Stimulated activated CD8-positive, alpha-beta memory T cell treated with anti-CD3 and anti-CD28 coated beads, Interleukin-7, amount 100 ng/mL, for 48 hours (primary cell): Measurements from ENCODE around the gene GPR18.
"Not testable (repeated sequence)": the region's sequence is repeated elsewhere in the genome, so short reads cannot be mapped to it uniquely, and the experiment has no call there.

ENCODE experiments used
- DNase-seq, 2 donors: peaks; one replicate each; pipeline ENCODE4 v3.0.0-alpha.2; 2020; ENCODE audit warnings: low read depth in 1 of 2; ENCODE audit errors: extremely low read depth in 1 of 2

The GPR18 gene

GRCh38 chr13:99211421-99212035 lies 46.7 kb downstream of the GPR18 start:
- no peak for DNase-seq

- DNase-seq: not testable (repeated sequence)
Measured at GRCh38 chr13:99210627-99211026, 47.6 kb downstream of the GPR18 start.

GRCh38 chr13:99208845-99209527 lies 49.2 kb downstream of the GPR18 start:
- DNase-seq: no peak

- DNase-seq: no peak
Measured at GRCh38 chr13:99208185-99208584, 50.0 kb downstream of the GPR18 start.

- DNase-seq: no peak
Measured at GRCh38 chr13:99207511-99207910, 50.7 kb downstream of the GPR18 start.

- DNase-seq: no peak
Measured at GRCh38 chr13:99206873-99207272, 51.3 kb downstream of the GPR18 start.

GRCh38 chr13:99206226-99206625 lies 52.0 kb downstream of the GPR18 start:
- no peak for DNase-seq

- DNase-seq: no peak
Measured at GRCh38 chr13:99205621-99206220, 52.5 kb downstream of the GPR18 start.
